HG03521 (cell line): ENCODE results near the gene WASL.
"Not testable (repeated sequence)": the region's sequence is repeated elsewhere in the genome, so short reads cannot be mapped to it uniquely, and the experiment has no call there.

ENCODE experiments used
- ATAC-seq: cut with Tn5 transposase; IDR thresholded peaks from one replicate; pipeline ENCODE4 v1.9.1; 2021; ENCODE audit warnings: mild to moderate bottlenecking, moderate library complexity; ENCODE audit not compliant: unreplicated experiment

Gene WASL

GRCh38 chr7:123635551-123636359 is 113.0 kb downstream of the WASL start:
- ATAC-seq, result no peak

- not testable (repeated sequence) for ATAC-seq
These were observed 114.7 kb downstream of the WASL start for GRCh38 chr7:123634011-123634573.

- ATAC-seq, result no peak
These were observed 115.2 kb downstream of the WASL start for GRCh38 chr7:123633553-123633952.

- ATAC-seq, result no peak
These were observed 116.0 kb downstream of the WASL start for GRCh38 chr7:123632808-123633207.
